ENCODE results near the gene SH2D2A. TPM values are rescaled to one million over a fixed set of nuclear protein-coding genes. Genes with fewer than 3 reads are reported as not detected.

SH2D2A gene
- total and polyA plus RNA-seq, 8 donors, result 0.36 to 4.4 (median 0.69) TPM

GRCh38 chr1:156862997-156863599, 46.5 kb upstream of the SH2D2A start:
- no peaks in the 10 kb centered on the region for H3K36me3 ChIP-seq
- intact Hi-C loops (cut with DNase I), result loop anchor here in 1 of 2 donors (5.0 kb wide), 1 partner anchor 66 kb away; no protein-coding TSS in a partner anchor
- no peaks in the 10 kb centered on the region for H3K9me3 ChIP-seq
- H3K4me1 ChIP-seq, result peaks cover 15 to 24% of the 10 kb centered on the region in 2 donors
- H3K27me3 ChIP-seq, result peaks cover 43 to 93% of the 10 kb centered on the region in 2 donors
- no peak for DNase-seq
- H3K27ac ChIP-seq, result no peak overlapping the region
- ATAC-seq, result no peak
- no peak overlapping the region for H3K4me3 ChIP-seq
- TF ChIP-seq CTCF (IDR thresholded peaks at IDR 0.05), result no peak

- no peak for DNase-seq
- Histone ChIP-seq H3K27ac (no peak overlapping the region), H3K4me1 (peaks cover 15 to 24% of the 10 kb centered on the region in 2 donors), H3K27me3 (peaks cover 48 to 94% of the 10 kb centered on the region in 2 donors), H3K9me3 (no peaks in the 10 kb centered on the region), H3K4me3 (no peak overlapping the region), H3K36me3 (no peaks in the 10 kb centered on the region)
- intact Hi-C loops (cut with DNase I), result loop anchor here in 1 of 2 donors (5.0 kb wide), 1 partner anchor 65 kb away; no protein-coding TSS in a partner anchor
- ATAC-seq, result no peak
- TF ChIP-seq CTCF (IDR thresholded peaks at IDR 0.05), result no peak
These were observed 45.9 kb upstream of the SH2D2A start for GRCh38 chr1:156862584-156862983.

GRCh38 chr1:156860628-156861423, 44.2 kb upstream of the SH2D2A start, which contains the start of gene NTRK1:
NTRK1 (plus strand) TSS chr1:156860865; CDS start chr1:156860935, 70 bp downstream.
- H3K4me1 ChIP-seq, result peaks cover 15 to 24% of the 10 kb centered on the region in 2 donors
- TF ChIP-seq CTCF (IDR thresholded peaks at IDR 0.05), result no peak
- H3K27ac ChIP-seq, result no peak within 1 kb of the TSS
- peaks cover 48 to 96% of the 10 kb centered on the region in 2 donors for H3K27me3 ChIP-seq
- H3K4me3 ChIP-seq, result peak within 1 kb of the TSS; percentile 5 to 12
- H3K36me3 ChIP-seq, result no peaks in the 10 kb centered on the region
- ATAC-seq (peak; percentile 62), DNase-seq (peak in 1 of 4 donors; percentile 33)
- H3K9me3 ChIP-seq, result no peaks in the 10 kb centered on the region
- intact Hi-C loops (cut with DNase I), result loop anchor here in 1 of 2 donors (5.0 kb wide), 1 partner anchor 64 kb away; no protein-coding TSS in a partner anchor

- Histone ChIP-seq H3K27me3 (peaks cover 48 to 90% of the 10 kb centered on the region in 2 donors), H3K4me3 (peak overlapping the region; percentile 5 to 12), H3K36me3 (no peaks in the 10 kb centered on the region), H3K9me3 (no peaks in the 10 kb centered on the region), H3K4me1 (peaks cover 15 to 24% of the 10 kb centered on the region in 2 donors), H3K27ac (no peak overlapping the region)
- ATAC-seq (peak; percentile 86), DNase-seq (peak in 1 of 4 donors; percentile 39)
- intact Hi-C loops (cut with DNase I), result loop anchor here in 1 of 2 donors (5.0 kb wide), 1 partner anchor 63 kb away; no protein-coding TSS in a partner anchor
- peak; percentile 63 to 67 for TF ChIP-seq CTCF (IDR thresholded peaks at IDR 0.05)
These were observed 43.5 kb upstream of the SH2D2A start for GRCh38 chr1:156860113-156860627.
